ENCODE measurements around the gene CACNB3.
"Not testable (repeated sequence)": the region's sequence is repeated elsewhere in the genome, so short reads cannot be mapped to it uniquely, and the experiment has no call there.

Gene CACNB3

DNA sequence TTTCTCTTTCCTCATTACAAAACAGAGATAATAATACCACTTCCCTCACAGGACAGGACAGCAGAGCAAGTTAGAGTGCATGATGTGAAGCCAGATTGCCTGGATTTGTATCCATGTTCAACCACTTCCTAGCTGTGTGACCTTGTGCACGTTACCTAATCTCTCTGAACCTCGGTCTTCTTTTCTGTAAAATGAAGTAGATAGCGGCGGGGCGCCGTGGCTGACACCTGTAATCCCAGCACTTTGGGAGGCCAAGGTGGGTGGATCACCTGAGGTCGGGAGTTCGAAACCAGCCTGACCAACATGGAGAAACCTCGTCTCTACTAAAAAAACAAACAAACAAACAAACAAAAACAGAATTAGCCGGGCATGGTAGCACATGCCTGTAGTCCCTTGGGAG, 36.6 kb downstream of the CACNB3 start:
- not testable (repeated sequence) for DNase-seq (ENCODE audit: low read depth in 2 of 2)

- no peak for DNase-seq (ENCODE audit: low read depth in 2 of 2)
Measured at GRCh38 chr12:48856379-48856778, 38.1 kb downstream of the CACNB3 start.

DNA sequence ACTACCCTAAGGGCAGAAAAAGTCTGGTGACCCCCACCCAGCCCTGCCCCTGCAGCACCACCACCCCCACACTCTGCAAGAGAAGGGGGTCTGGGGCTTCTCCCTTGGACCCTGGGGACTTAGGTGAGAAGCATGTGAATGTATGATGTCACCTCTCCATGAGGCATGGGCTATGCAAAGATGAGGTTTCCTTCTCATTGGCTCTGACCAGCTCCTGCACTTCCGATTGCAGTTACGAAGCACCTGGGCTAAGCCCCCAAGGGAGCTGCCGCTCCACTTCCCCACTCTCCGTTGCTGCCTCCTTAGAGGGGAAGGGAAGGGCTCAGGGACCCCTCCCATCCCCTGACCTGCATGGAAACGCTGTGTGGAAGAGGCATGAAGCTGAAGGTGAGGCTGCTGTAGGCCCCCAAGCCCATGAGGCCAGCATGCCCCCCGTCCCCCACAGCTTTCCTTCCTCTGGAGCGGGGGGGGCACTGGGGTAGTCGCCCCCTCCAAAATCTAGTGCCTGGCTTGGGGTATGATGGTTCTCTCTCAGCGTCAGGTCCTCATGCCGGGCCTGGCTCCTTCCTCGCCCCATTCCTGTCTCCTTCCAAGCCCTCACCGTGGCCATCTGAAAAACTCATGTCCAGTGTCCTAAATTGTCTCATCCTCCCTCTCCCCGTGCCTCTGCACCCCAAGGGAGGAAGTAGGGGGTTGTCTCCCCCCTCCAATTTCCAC, 39.1 kb downstream of the CACNB3 start:
- no peak for DNase-seq (ENCODE audit: low read depth in 2 of 2)

GRCh38 chr12:48858043-48858442, 39.7 kb downstream of the CACNB3 start:
- DNase-seq (ENCODE audit: low read depth in 2 of 2): no peak

- DNase-seq (ENCODE audit: low read depth in 2 of 2): no peak
Measured at GRCh38 chr12:48859607-48860006, 41.3 kb downstream of the CACNB3 start.

GRCh38 chr12:48860236-48860635, 41.9 kb downstream of the CACNB3 start:
- not testable (repeated sequence) for DNase-seq (ENCODE audit: low read depth in 2 of 2)

GRCh38 chr12:48861111-48861510, 42.8 kb downstream of the CACNB3 start:
- no peak for DNase-seq (ENCODE audit: low read depth in 2 of 2)

- no peak for DNase-seq (ENCODE audit: low read depth in 2 of 2)
Measured at GRCh38 chr12:48862760-48863159, 44.5 kb downstream of the CACNB3 start.

GRCh38 chr12:48863291-48863690, 45.0 kb downstream of the CACNB3 start:
- DNase-seq (ENCODE audit: low read depth in 2 of 2): no peak

DNA sequence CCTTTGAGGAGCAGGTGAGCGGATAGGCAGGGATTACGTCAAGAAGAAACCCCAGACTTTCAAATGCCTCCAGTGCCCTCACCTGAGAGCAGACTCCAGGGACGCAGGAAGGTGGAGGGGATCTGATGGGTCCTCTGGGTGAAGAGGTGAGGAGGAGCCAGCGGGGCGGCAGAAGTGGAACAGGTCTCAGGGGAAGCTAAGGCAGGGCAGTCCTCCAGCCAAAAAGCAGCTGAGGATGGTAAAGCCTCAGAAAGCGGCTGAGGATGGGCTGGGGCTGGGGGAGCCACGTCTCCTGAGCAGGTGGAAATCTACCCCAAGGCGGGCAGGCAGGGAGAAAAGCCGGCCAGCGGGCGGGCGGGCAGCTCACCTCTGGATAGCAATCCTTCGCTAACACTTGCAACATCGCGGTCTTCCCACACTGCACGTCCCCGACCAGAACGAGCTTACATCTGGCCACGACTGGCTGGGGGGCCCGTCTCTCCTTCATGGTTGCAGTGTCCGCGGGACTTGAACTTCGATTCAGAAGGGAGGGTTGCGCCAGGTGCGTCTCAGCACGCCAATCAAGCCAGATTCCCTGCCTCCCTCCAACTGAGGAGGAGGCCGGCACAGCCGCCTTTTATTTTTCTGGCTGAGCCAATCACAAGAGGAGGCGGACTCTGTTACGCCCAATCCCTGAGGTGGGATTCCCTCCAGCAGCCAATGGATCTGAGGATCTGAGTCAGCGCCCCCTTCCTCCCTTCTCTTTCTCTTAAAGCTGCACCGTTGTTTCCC, 47.2 kb downstream of the CACNB3 start, which contains the start of gene RND1:
RND1 (minus strand) TSS at position 590 of the 771 bp plus-strand sequence; CDS start at position 487, 103 bp downstream.
- peak; percentile 68 to 74 for DNase-seq (ENCODE audit: low read depth in 2 of 2)

DNA sequence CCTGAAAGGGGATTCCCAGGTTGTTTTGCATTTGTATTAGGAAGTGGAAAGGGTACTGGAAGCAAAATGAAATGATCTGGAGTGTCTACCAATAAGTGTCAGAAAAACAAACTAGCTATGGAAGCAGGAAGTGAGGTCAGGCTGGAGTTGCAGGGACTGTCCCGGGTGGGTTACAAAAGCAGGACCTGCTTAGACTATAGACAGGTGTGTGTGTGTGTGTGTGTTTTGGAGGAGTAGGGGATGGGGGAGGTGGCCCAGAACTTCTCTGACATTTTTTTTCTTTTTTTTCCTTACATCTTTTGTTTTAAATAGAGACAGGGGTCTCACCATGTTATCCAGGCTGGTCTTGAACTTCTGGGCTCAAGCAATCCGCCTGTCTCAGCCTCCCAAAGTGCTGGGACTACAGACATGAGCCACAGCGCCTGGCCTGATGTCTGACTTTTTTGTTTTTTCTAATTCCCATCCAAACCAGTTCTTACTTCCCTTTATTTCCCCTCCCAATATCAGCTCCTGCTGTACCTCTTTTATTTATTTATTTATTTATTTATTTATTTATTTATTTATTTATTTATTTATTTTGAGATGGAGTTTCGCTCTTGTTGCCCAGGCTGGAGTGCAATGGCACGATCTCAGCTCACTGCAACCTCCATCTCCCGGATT, 47.9 kb downstream of the CACNB3 start:
- DNase-seq (ENCODE audit: low read depth in 2 of 2): no peak

GRCh38 chr12:48868451-48868850, 50.2 kb downstream of the CACNB3 start:
- DNase-seq (ENCODE audit: low read depth in 2 of 2): no peak

- no peak for DNase-seq (ENCODE audit: low read depth in 2 of 2)
Measured at GRCh38 chr12:48869191-48869590, 50.9 kb downstream of the CACNB3 start.

DNA sequence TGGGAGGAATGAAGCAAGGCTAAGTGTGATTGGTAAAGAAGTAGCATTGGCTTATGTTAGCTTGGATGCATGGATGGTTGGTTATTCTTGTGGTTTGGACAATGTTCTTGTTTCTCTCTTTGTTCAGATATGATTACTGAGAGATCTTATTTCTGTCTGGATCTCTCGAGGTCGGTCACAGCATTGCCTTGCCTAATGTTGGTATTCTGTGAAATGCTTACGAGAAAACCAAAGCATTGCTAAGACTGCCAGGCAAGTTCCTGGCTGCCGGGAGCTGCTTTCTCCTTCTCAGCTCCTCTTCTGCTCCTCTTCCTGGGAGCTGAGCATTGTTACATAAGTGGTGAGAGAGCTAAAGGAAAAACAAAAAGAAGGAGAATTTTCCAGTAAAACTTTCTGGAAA, 54.8 kb downstream of the CACNB3 start:
- no peak for DNase-seq (ENCODE audit: low read depth in 2 of 2)

DNA sequence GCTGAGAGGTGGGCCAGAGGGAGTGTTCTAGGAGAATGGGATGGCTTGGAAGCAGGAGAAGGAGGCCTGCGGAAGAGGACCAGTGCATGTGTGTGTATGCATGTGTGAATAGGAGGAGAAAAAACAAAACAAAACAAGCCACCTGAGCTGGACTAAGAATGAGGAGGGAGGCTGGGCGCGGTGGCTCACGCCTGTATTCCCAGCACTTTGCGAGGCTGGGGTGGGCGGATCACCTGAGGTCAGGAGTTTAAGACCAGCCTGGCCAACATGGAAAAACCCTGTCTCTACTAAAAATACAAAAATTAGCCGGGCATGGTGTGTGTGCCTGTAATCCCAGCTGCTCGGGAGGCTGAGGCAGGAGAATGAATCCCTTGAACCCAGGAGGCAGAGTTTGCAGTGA, 55.2 kb downstream of the CACNB3 start:
- not testable (repeated sequence) for DNase-seq (ENCODE audit: low read depth in 2 of 2)

DNA sequence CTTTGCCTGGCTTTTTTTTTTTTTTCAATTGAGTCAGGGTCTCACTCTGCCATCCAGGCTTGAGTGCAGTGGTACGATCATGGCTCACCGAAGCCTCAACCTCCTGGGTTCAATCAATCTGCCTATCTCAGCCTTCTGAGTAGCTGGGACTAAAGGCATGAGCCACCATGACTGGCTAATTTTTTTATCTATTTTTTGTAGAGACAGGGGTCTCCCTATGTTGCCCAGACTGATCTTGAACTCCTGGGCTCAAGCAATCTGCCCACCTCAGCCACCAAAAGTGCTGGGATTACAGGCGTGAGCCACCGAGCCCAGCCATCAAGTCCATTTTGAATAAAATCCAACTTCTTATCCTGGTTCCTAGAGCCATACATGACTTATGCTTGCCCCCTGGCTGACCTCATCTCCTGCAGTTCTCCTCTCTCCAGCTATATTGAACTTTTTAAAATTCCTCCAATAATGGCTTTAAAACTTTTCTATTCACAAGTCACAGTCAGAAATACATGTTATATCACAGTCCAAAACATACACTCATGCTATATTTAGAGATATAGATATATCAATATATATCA, 57.7 kb downstream of the CACNB3 start:
- DNase-seq (ENCODE audit: low read depth in 2 of 2): no peak

All from activated CD4-positive, alpha-beta T cell treated with anti-CD3 and anti-CD28 coated beads for 24 hours (primary cell).